Liver (tissue), 9 donors: ENCODE measurements around the gene ART3. TPM values are rescaled to one million over a fixed set of nuclear protein-coding genes. Genes with fewer than 3 reads are reported as not detected.

ENCODE experiments used
- DNase-seq: peaks from one replicate; pipeline ENCODE4 v3.0.0-alpha.2; 2017; ENCODE audit warnings: low spot score
- H3K27ac ChIP-seq, 2 donors: one replicate each; pipeline ENCODE4 v1.7.0; 2013; ENCODE audit warnings: inconsistent platforms in 2 of 2, low read length in 2 of 2, control low read depth in 1 of 2, low read depth in 1 of 2, mild to moderate bottlenecking in 1 of 2
- H3K27me3 ChIP-seq, 4 donors: one replicate each; pipeline versions ENCODE4 v1.6.1 to v1.7.0; 2013; ENCODE audit warnings: low read length in 3 of 4, inconsistent platforms in 1 of 4, mild to moderate bottlenecking in 1 of 4, moderate library complexity in 1 of 4; ENCODE audit not compliant: control insufficient read depth in 4 of 4, insufficient read depth in 4 of 4
- H3K36me3 ChIP-seq, 4 donors: one replicate each; pipeline versions ENCODE4 v1.6.1 to v1.7.0; 2013; ENCODE audit warnings: low read length in 3 of 4, mild to moderate bottlenecking in 3 of 4, low read depth in 1 of 4, moderate library complexity in 1 of 4; ENCODE audit not compliant: control insufficient read depth in 4 of 4, insufficient read depth in 3 of 4
- H3K4me1 ChIP-seq, 4 donors: one replicate each; pipeline versions ENCODE4 v1.6.1 to v1.7.0; 2013; ENCODE audit warnings: low read length in 3 of 4, mild to moderate bottlenecking in 3 of 4, moderate library complexity in 1 of 4; ENCODE audit not compliant: control insufficient read depth in 4 of 4, insufficient read depth in 4 of 4
- H3K4me3 ChIP-seq, 3 donors: one replicate each; pipeline versions ENCODE4 v1.6.1 to v1.7.0; 2013; ENCODE audit warnings: low read length in 3 of 3, control low read depth in 1 of 3, low read depth in 1 of 3, mild to moderate bottlenecking in 1 of 3
- H3K9ac ChIP-seq, 2 donors: one replicate each; pipeline ENCODE4 v1.7.0; 2013; ENCODE audit warnings: low read length in 2 of 2, mild to moderate bottlenecking in 2 of 2, moderate library complexity in 2 of 2, control low read depth in 1 of 2, low read depth in 1 of 2
- H3K9me3 ChIP-seq, 4 donors: one replicate each; pipeline versions ENCODE4 v1.6.1 to v1.7.0; 2013; ENCODE audit warnings: low read length in 3 of 4; ENCODE audit not compliant: control insufficient read depth in 4 of 4
- EGR1 ChIP-seq, 2 donors: IDR thresholded peaks; 2 replicates each; pipeline ENCODE4 v1.6.1; 2016 to 2018; ENCODE audit warnings: antibody characterized with exemption in 2 of 2, low read depth in 2 of 2
- FOXA1 ChIP-seq: IDR thresholded peaks from 2 replicates; pipeline ENCODE4 v1.6.1; 2016; ENCODE audit warnings: antibody characterized with exemption
- FOXA2 ChIP-seq: IDR thresholded peaks from 2 replicates; pipeline ENCODE4 v1.6.1; 2016; ENCODE audit warnings: antibody characterized with exemption
- GABPA ChIP-seq, 2 donors: IDR thresholded peaks in 1 of 2; conservative IDR thresholded peaks in 1 of 2; 2 replicates each; pipeline ENCODE4 v1.6.1; 2016; ENCODE audit warnings: antibody characterized with exemption in 2 of 2, mild to moderate bottlenecking in 1 of 2, moderate library complexity in 1 of 2
- HNF4A ChIP-seq, 2 donors: conservative IDR thresholded peaks; 2 replicates each; pipeline ENCODE4 v1.6.1; 2016; ENCODE audit warnings: antibody characterized with exemption in 2 of 2, mild to moderate bottlenecking in 2 of 2
- JUND ChIP-seq, 2 donors: IDR thresholded peaks; 2 replicates each; pipeline ENCODE4 v1.6.1; 2016; ENCODE audit warnings: antibody characterized with exemption in 2 of 2
- MAX ChIP-seq: IDR thresholded peaks from 2 replicates; pipeline ENCODE4 v1.6.1; 2016; ENCODE audit warnings: antibody characterized with exemption
- RAD21 ChIP-seq, 2 donors: IDR thresholded peaks; 2 replicates each; pipeline ENCODE4 v1.6.1; 2016; ENCODE audit warnings: antibody characterized with exemption in 2 of 2, mild to moderate bottlenecking in 2 of 2
- REST ChIP-seq: IDR thresholded peaks from 2 replicates; pipeline ENCODE4 v1.6.1; 2016; ENCODE audit warnings: antibody characterized with exemption, mild to moderate bottlenecking
- RXRA ChIP-seq, 2 donors: IDR thresholded peaks; 2 replicates each; pipeline ENCODE4 v1.6.1; 2017 to 2018; ENCODE audit warnings: antibody characterized with exemption in 2 of 2, mild to moderate bottlenecking in 1 of 2
- SP1 ChIP-seq: IDR thresholded peaks from 2 replicates; pipeline ENCODE4 v1.6.1; 2018; ENCODE audit warnings: antibody characterized with exemption, mild to moderate bottlenecking
- TAF1 ChIP-seq: conservative IDR thresholded peaks from 2 replicates; pipeline ENCODE4 v1.6.1; 2016; ENCODE audit warnings: antibody characterized with exemption, mild to moderate bottlenecking
- YY1 ChIP-seq: IDR thresholded peaks from 2 replicates; pipeline ENCODE4 v1.6.1; 2016; ENCODE audit warnings: antibody characterized with exemption, mild to moderate bottlenecking
- ZBTB33 ChIP-seq: IDR thresholded peaks from 2 replicates; pipeline ENCODE4 v1.6.1; 2016; ENCODE audit warnings: antibody characterized with exemption
- WGBS: extraction: QIAGEN DNeasy Blood & Tissue Kit; methylation state at CpG from one replicate; pipeline ENCODE4 v1.1.7; 2013; 5-methylcytosine and 5-hydroxymethylcytosine counted together
- polyA plus RNA-seq, 2 donors: library from polyadenylated mRNA; stranded (reverse) in 1 of 2; unstranded in 1 of 2; fragments of 200-250 nt in 1 of 2; fragments of >200 nt in 1 of 2; fragmentation: Nextera tagmentation in 1 of 2; extraction: Ambion mirVana in 1 of 2; gene quantifications; one replicate each; pipeline versions ENCODE4 v1.2.1 to v1.2.3, GENCODE V29; 2013 to 2015
- total RNA-seq, 2 donors: library from RNA; depleted of rRNA; stranded (reverse); fragments of >200 nt; gene quantifications; one replicate each; pipeline ENCODE4 v1.2.3, GENCODE V29; 2014
- TF ChIP-seq, protein P1 (sequence below): fragments of 150-350 bp; IDR thresholded peaks from 2 replicates; pipeline ENCODE4 v1.5.1; 2017; ENCODE audit warnings: improper control_type of control experiment, low read depth, low read length; ENCODE audit not compliant: missing input control
- donor health status: healthy.
- donor health status: healthy.
- donor health status: healthy.
- donor health status: healthy.
- donor health status: healthy.

ART3 gene
- total and polyA plus RNA-seq, 4 donors = 0.08 TPM; not detected in 3

DNA sequence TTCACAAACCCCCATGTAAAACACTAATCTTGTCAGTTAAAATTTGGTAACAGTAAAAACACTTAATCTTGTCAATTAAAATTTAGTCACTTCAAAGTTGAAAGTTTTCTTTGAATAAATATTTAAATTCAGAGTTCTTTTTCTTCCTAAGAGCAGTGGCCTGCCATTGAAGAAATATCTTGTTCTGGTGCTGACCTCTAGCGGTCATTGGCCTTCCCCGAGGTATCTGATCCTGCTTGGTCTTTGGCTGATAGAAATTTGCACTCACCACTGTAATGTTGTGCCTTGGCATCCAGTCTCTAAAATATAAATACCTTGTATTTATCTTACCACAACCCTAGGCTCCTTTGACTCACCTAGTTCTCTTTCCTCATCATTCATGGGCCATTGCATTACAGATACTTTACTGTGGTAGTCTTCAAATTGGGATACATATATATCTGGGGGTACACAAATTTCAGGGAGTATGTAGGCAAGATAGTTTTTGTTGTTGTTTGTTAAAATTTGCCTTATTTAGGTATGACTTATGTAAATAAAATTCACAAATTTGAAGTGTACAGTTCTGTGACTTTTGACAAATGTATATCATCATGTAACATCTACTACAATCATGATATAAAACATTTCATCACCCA, 6.7 kb upstream of the ART3 start:
- TF ChIP-seq, protein P1, sequence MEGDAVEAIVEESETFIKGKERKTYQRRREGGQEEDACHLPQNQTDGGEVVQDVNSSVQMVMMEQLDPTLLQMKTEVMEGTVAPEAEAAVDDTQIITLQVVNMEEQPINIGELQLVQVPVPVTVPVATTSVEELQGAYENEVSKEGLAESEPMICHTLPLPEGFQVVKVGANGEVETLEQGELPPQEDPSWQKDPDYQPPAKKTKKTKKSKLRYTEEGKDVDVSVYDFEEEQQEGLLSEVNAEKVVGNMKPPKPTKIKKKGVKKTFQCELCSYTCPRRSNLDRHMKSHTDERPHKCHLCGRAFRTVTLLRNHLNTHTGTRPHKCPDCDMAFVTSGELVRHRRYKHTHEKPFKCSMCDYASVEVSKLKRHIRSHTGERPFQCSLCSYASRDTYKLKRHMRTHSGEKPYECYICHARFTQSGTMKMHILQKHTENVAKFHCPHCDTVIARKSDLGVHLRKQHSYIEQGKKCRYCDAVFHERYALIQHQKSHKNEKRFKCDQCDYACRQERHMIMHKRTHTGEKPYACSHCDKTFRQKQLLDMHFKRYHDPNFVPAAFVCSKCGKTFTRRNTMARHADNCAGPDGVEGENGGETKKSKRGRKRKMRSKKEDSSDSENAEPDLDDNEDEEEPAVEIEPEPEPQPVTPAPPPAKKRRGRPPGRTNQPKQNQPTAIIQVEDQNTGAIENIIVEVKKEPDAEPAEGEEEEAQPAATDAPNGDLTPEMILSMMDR = peak; percentile 88
- TF ChIP-seq RXRA (IDR thresholded peaks at IDR 0.05) = peak in 1 of 2 donors; percentile 37
- TF ChIP-seq EGR1 (IDR thresholded peaks at IDR 0.05; ENCODE audit: low read depth in 2 of 2) = no peak
- TF ChIP-seq YY1 = peak; percentile 41
- peak; percentile 96 for TF ChIP-seq RAD21 (IDR thresholded peaks at IDR 0.05)
- H3K9me3 ChIP-seq = no peaks in the 10 kb centered on the region
- under 1% methylated on average over 2 of the region's 2 CpGs for WGBS
- H3K36me3 ChIP-seq = no peaks in the 10 kb centered on the region
- no peaks in the 10 kb centered on the region for H3K4me1 ChIP-seq
- no peak overlapping the region for H3K4me3 ChIP-seq
- no peaks in the 10 kb centered on the region for H3K27me3 ChIP-seq
- no peak overlapping the region for H3K9ac ChIP-seq
- DNase-seq = peak; percentile 59
- no peak overlapping the region for H3K27ac ChIP-seq

DNA sequence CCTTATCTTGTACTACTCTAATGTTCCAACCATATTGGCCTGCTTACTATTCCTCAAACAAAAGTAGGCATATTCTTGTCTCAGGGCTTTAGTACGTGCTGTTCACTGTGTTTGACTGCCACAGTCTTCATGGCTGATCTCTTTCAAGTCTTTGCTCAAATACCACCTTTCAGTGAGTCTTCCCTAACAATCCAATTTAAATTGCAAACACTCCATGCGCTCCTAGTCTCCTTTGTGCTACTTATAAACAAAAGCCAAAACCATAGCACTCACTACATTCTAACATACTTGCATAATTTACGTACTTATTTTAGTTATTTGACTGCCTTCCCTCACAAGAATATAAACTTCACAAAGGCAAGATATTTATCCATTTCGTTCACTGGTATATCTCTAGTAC, 1.7 kb upstream of the ART3 start:
- Histone ChIP-seq H3K27ac (no peak overlapping the region), H3K9ac (no peak overlapping the region), H3K4me3 (no peak overlapping the region), H3K4me1 (peaks cover 0 to 1% (median 0%) of the 10 kb centered on the region in 4 donors), H3K36me3 (no peaks in the 10 kb centered on the region), H3K27me3 (no peaks in the 10 kb centered on the region), H3K9me3 (no peaks in the 10 kb centered on the region)
- TF ChIP-seq YY1 (no peak), FOXA1 (no peak), RAD21 (IDR thresholded peaks at IDR 0.05) (no peak), EGR1 (IDR thresholded peaks at IDR 0.05; ENCODE audit: low read depth in 2 of 2) (no peak), TAF1 (no peak), REST (no peak), MAX (no peak), HNF4A (conservative IDR thresholded peaks at IDR 0.05) (no peak), GABPA (IDR thresholded peaks at IDR 0.05 in 1 of 2, conservative IDR thresholded peaks at IDR 0.05 in 1 of 2) (no peak), ZBTB33 (no peak), FOXA2 (no peak), JUND (IDR thresholded peaks at IDR 0.05) (no peak), RXRA (IDR thresholded peaks at IDR 0.05) (no peak), SP1 (no peak)
- TF ChIP-seq, protein P1 = no peak
- 90% methylated on average over 4 of the region's 4 CpGs for WGBS
- DNase-seq = no peak
